BE2C (cell line): ENCODE data around the gene DAAM1.

ENCODE experiments used
- DNase-seq: peaks from one replicate; pipeline ENCODE4 v3.0.0-alpha.2; 2020
- H3K27me3 ChIP-seq: fragments of 250-450 bp; sonication (Bioruptor Pico); 2 replicates; pipeline ENCODE4 v1.5.1; 2020; ENCODE audit warnings: mild to moderate bottlenecking
- H3K36me3 ChIP-seq: fragments of 250-450 bp; sonication (Bioruptor Pico); 2 replicates; pipeline ENCODE4 v1.5.1; 2020; ENCODE audit warnings: mild to moderate bottlenecking
- H3K4me1 ChIP-seq: fragments of 250-450 bp; sonication (Bioruptor Pico); 2 replicates; pipeline ENCODE4 v1.5.1; 2020
- H3K4me3 ChIP-seq: 2 replicates; pipeline ENCODE4 v1.5.1; 2011; ENCODE audit warnings: low read depth, low read length
- H3K9me3 ChIP-seq: fragments of 250-450 bp; sonication (Bioruptor Pico); 2 replicates; pipeline ENCODE4 v1.5.1; 2020
- CTCF ChIP-seq: IDR thresholded peaks from 2 replicates; pipeline ENCODE4 v1.5.1; 2012; ENCODE audit warnings: mild to moderate bottlenecking, low read depth, low read length

Gene DAAM1

GRCh38 chr14:59271734-59272133 is 83.3 kb downstream of the DAAM1 start:
- no peak overlapping the region for H3K4me3 ChIP-seq
- no peak for TF ChIP-seq CTCF
- no peaks in the 10 kb centered on the region for H3K27me3 ChIP-seq
- H3K36me3 ChIP-seq = no peaks in the 10 kb centered on the region
- no peak for DNase-seq
- peaks cover 5% of the 10 kb centered on the region; the same call in 1 of the 2 replicates for H3K4me1 ChIP-seq
- H3K9me3 ChIP-seq = no peaks in the 10 kb centered on the region

GRCh38 chr14:59272633-59273032 is 84.2 kb downstream of the DAAM1 start:
- Histone ChIP-seq H3K36me3 (no peaks in the 10 kb centered on the region), H3K4me1 (peaks cover 5% of the 10 kb centered on the region; the same call in 1 of the 2 replicates), H3K9me3 (no peaks in the 10 kb centered on the region), H3K4me3 (no peak overlapping the region), H3K27me3 (no peaks in the 10 kb centered on the region)
- no peak for DNase-seq
- no peak for TF ChIP-seq CTCF

- no peaks in the 10 kb centered on the region for H3K36me3 ChIP-seq
- H3K4me1 ChIP-seq = peaks cover 5% of the 10 kb centered on the region; the same call in 1 of the 2 replicates
- H3K9me3 ChIP-seq = no peaks in the 10 kb centered on the region
- H3K4me3 ChIP-seq = no peak overlapping the region
- H3K27me3 ChIP-seq = no peaks in the 10 kb centered on the region
- DNase-seq = no peak
- no peak for TF ChIP-seq CTCF
Measured at GRCh38 chr14:59273737-59274136, 85.3 kb downstream of the DAAM1 start.

GRCh38 chr14:59274991-59275391 is 86.5 kb downstream of the DAAM1 start:
- H3K4me1 ChIP-seq = no peaks in the 10 kb centered on the region; the same call in 1 of the 2 replicates
- H3K9me3 ChIP-seq = no peaks in the 10 kb centered on the region
- TF ChIP-seq CTCF = no peak
- no peaks in the 10 kb centered on the region for H3K36me3 ChIP-seq
- no peaks in the 10 kb centered on the region for H3K27me3 ChIP-seq
- no peak for DNase-seq
- H3K4me3 ChIP-seq = no peak overlapping the region

- TF ChIP-seq CTCF = no peak
- Histone ChIP-seq H3K4me3 (no peak overlapping the region), H3K27me3 (no peaks in the 10 kb centered on the region), H3K4me1 (no peaks in the 10 kb centered on the region; the same call in 1 of the 2 replicates), H3K9me3 (no peaks in the 10 kb centered on the region), H3K36me3 (no peaks in the 10 kb centered on the region)
- no peak for DNase-seq
Measured at GRCh38 chr14:59275668-59276067, 87.2 kb downstream of the DAAM1 start.

GRCh38 chr14:59276235-59276634 is 87.8 kb downstream of the DAAM1 start:
- DNase-seq = no peak
- H3K4me3 ChIP-seq = no peak overlapping the region
- no peaks in the 10 kb centered on the region for H3K27me3 ChIP-seq
- TF ChIP-seq CTCF = no peak
- H3K4me1 ChIP-seq = no peaks in the 10 kb centered on the region; the same call in 1 of the 2 replicates
- H3K9me3 ChIP-seq = no peaks in the 10 kb centered on the region
- no peaks in the 10 kb centered on the region for H3K36me3 ChIP-seq
